Natural killer cell (primary cell): ENCODE data around the gene AKIRIN2. TPM values are rescaled to one million over a fixed set of nuclear protein-coding genes. Genes with fewer than 3 reads are reported as not detected.

Experiments
- ATAC-seq, 3 donors: fragments of 150-1000 bp in 2 of 3; fragments of 200-7000 bp in 1 of 3; cut with Tn5 transposase; 1 replicate in 1 of 3; 2 replicates in 2 of 3; pipeline ENCODE4 v1.10.0; 2021; ENCODE audit warnings: mild to moderate bottlenecking in 2 of 3, moderate library complexity in 2 of 3
- DNase-seq, 2 donors: peaks; one replicate each; pipeline versions ENCODE4 v3.0.0 to v3.0.0-alpha.2; 2013 to 2021; ENCODE audit warnings: mixed read lengths in 1 of 2
- H3K27ac ChIP-seq: one replicate; pipeline ENCODE4 v1.5.1; 2013; ENCODE audit warnings: mild to moderate bottlenecking, low read length
- H3K27me3 ChIP-seq: one replicate; pipeline ENCODE4 v1.6.1; 2013; ENCODE audit warnings: low read length; ENCODE audit not compliant: control insufficient read depth, insufficient read depth
- H3K36me3 ChIP-seq: one replicate; pipeline ENCODE4 v1.6.1; 2013; ENCODE audit warnings: low read length; ENCODE audit not compliant: control insufficient read depth, insufficient read depth
- H3K4me1 ChIP-seq: one replicate; pipeline ENCODE4 v1.6.1; 2013; ENCODE audit warnings: low read length; ENCODE audit not compliant: control insufficient read depth, insufficient read depth
- H3K4me3 ChIP-seq: one replicate; pipeline ENCODE4 v1.5.1; 2013; ENCODE audit warnings: low read length
- H3K9me3 ChIP-seq: one replicate; pipeline ENCODE4 v1.6.1; 2013; ENCODE audit warnings: low read length; ENCODE audit not compliant: control insufficient read depth, insufficient read depth
- H3K27ac Mint-ChIP-seq, 2 donors: one replicate each; pipeline ENCODE4 v1.8.0; 2022; ENCODE audit warnings: mild to moderate bottlenecking in 2 of 2, mixed read lengths in 2 of 2, moderate library complexity in 1 of 2
- H3K27me3 Mint-ChIP-seq, 2 donors: one replicate each; pipeline ENCODE4 v1.8.0; 2022; ENCODE audit warnings: low read depth in 2 of 2, mixed read lengths in 2 of 2
- H3K36me3 Mint-ChIP-seq: one replicate; pipeline ENCODE4 v1.8.0; 2022; ENCODE audit warnings: mixed read lengths
- H3K4me1 Mint-ChIP-seq, 2 donors: one replicate each; pipeline ENCODE4 v1.8.0; 2022; ENCODE audit warnings: mixed read lengths in 2 of 2
- H3K4me3 Mint-ChIP-seq: one replicate; pipeline ENCODE4 v1.8.0; 2022; ENCODE audit warnings: mild to moderate bottlenecking, moderate library complexity, mixed read lengths
- H3K9me3 Mint-ChIP-seq, 2 donors: one replicate each; pipeline ENCODE4 v1.8.0; 2022; ENCODE audit warnings: mixed read lengths in 2 of 2
- WGBS: methylation state at CpG from one replicate; pipeline ENCODE4 v1.1.7; 2013; ENCODE audit warnings: missing lambda C conversion rate; ENCODE audit not compliant: insufficient coverage; 5-methylcytosine and 5-hydroxymethylcytosine counted together
- intact Hi-C: fragments of 100-400 bp; cut with micrococcal nuclease; formaldehyde crosslinking; loops from one replicate; pipeline ENCODE4 v1.14.2; 2022
- total RNA-seq, 4 donors: library from RNA; stranded (reverse); fragments of 120-200 nt in 1 of 4; gene quantifications; one replicate each; pipeline versions ENCODE4 v1.2.3 to v1.2.4, GENCODE V29; 2013 to 2022
- TF ChIP-seq, protein P1 (sequence below): fragments of 200-600 bp; IDR thresholded peaks from one replicate; pipeline ENCODE4 v1.8.0; 2022; ENCODE audit warnings: antibody characterized with exemption

Gene AKIRIN2
- total RNA-seq, result 100 to 1,000 TPM; 102 to 156 (median 108) TPM
- 61.6 TPM for total RNA-seq (2013)

DNA sequence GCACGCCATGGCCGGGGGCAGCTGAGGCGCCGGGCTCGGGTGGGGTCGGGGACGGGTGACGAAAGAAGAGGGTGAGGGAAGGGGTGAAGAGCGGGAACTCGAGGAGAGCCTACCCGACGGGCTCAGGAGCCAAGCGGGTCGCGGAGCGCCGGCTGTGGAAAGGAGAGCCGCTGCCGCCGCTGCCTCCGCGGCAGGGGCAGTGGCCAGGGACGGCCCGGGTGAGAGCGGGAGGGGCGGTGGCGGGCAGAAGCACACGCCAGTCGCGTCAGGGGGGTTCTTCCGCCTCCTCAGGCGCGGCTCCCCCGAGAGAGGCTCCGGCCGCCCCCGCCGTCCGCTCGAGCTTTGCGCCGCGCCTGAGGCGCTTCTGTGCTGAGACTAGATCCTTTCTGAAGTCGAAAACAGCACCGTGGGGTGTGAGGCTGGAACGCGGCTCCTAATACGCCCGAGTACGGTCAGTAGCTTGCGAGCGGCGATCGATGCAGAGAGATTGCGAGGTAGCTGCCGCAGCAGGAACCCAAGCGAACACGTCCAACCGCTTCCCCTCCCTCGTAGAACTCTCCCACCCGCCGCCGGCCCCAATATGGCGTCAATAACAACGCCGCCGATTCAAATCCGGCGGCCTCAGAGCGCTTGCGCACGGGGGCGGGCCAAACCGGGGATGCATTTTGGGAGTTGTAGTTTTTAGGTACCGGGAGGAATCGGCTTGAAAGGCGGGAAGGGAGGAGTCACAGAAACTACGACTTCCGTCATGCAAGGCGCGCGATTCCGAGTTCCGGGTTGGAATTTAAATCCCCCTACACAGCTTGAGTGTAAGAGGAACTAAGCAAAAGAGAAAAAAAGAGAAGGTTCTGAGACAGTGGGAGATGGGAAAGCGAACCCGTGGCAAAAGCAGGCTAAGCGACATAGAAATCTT is at the start of gene AKIRIN2:
Gene AKIRIN2, minus strand, starts transcription at position 558 of the 913 bp plus-strand sequence. Its CDS starts 549 bp downstream, at position 9.
- peak within 1 kb of the TSS; percentile 99 for H3K4me3 Mint-ChIP-seq
- no peaks in the 10 kb centered on the region for H3K9me3 ChIP-seq
- peak; percentile 78 to 92 (median 83) for ATAC-seq
- intact Hi-C loops, result loop anchor here (1.0 to 10.0 kb wide), 6 partner anchors 40 to 1380 kb away; partner anchors contain the start of genes GJB7, ORC3, PNRC1 and SLC35A1
- peak within 1 kb of the TSS; percentile 94 to 98 for H3K27ac Mint-ChIP-seq
- TF ChIP-seq, protein P1, sequence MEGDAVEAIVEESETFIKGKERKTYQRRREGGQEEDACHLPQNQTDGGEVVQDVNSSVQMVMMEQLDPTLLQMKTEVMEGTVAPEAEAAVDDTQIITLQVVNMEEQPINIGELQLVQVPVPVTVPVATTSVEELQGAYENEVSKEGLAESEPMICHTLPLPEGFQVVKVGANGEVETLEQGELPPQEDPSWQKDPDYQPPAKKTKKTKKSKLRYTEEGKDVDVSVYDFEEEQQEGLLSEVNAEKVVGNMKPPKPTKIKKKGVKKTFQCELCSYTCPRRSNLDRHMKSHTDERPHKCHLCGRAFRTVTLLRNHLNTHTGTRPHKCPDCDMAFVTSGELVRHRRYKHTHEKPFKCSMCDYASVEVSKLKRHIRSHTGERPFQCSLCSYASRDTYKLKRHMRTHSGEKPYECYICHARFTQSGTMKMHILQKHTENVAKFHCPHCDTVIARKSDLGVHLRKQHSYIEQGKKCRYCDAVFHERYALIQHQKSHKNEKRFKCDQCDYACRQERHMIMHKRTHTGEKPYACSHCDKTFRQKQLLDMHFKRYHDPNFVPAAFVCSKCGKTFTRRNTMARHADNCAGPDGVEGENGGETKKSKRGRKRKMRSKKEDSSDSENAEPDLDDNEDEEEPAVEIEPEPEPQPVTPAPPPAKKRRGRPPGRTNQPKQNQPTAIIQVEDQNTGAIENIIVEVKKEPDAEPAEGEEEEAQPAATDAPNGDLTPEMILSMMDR, result no peak
- H3K27ac ChIP-seq, result peak within 1 kb of the TSS; percentile 97
- H3K27me3 ChIP-seq, result no peaks in the 10 kb centered on the region
- no peaks in the 10 kb centered on the region for H3K4me1 ChIP-seq
- no peaks in the 10 kb centered on the region for H3K9me3 Mint-ChIP-seq
- peak within 1 kb of the TSS; percentile 87 for H3K4me3 ChIP-seq
- peaks cover 51 to 54% of the 10 kb centered on the region in 2 donors for H3K4me1 Mint-ChIP-seq
- WGBS, result 0% methylated on average over 81 of the region's 88 CpGs
- H3K36me3 ChIP-seq, result no peaks in the 10 kb centered on the region
- no peaks in the 10 kb centered on the region for H3K36me3 Mint-ChIP-seq
- no peaks in the 10 kb centered on the region for H3K27me3 Mint-ChIP-seq
- peak; percentile 97 to 99 for DNase-seq

DNA sequence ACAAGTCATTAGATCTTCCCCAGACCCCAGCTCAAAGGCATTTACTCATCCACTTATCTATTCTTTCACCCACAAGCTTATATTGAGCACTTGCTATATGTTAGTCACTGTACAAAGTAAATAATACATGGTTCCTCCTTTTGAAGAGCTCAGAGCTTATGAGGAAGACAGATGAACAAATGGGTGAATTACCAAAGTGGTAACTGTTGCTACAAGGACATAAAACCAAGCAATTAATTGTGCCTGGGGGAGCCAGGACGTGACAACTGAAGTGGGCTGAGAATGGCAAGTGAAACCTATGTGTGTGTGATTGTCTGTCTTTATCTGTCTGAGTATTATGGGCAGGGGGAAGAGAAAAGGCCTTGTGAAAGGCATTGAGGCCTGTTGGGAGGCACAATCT is 45.6 kb upstream of the AKIRIN2 start:
- Histone ChIP-seq H3K27me3 (no peaks in the 10 kb centered on the region), H3K36me3 (no peaks in the 10 kb centered on the region), H3K4me1 (no peaks in the 10 kb centered on the region), H3K4me3 (no peak overlapping the region), H3K9me3 (no peaks in the 10 kb centered on the region), H3K27ac (no peak overlapping the region)
- ATAC-seq (no peak), DNase-seq (no peak)
- TF ChIP-seq, protein P1, result no peak
- Mint-ChIP-seq H3K4me1 (peaks cover 0 to 10% of the 10 kb centered on the region in 2 donors), H3K4me3 (no peak overlapping the region), H3K27ac (no peak overlapping the region), H3K9me3 (no peaks in the 10 kb centered on the region), H3K36me3 (no peaks in the 10 kb centered on the region), H3K27me3 (peaks cover 0 to 2% of the 10 kb centered on the region in 2 donors)
- WGBS, result 46% methylated on average over 1 of the region's 1 CpG
- intact Hi-C loops, result no loop called here

DNA sequence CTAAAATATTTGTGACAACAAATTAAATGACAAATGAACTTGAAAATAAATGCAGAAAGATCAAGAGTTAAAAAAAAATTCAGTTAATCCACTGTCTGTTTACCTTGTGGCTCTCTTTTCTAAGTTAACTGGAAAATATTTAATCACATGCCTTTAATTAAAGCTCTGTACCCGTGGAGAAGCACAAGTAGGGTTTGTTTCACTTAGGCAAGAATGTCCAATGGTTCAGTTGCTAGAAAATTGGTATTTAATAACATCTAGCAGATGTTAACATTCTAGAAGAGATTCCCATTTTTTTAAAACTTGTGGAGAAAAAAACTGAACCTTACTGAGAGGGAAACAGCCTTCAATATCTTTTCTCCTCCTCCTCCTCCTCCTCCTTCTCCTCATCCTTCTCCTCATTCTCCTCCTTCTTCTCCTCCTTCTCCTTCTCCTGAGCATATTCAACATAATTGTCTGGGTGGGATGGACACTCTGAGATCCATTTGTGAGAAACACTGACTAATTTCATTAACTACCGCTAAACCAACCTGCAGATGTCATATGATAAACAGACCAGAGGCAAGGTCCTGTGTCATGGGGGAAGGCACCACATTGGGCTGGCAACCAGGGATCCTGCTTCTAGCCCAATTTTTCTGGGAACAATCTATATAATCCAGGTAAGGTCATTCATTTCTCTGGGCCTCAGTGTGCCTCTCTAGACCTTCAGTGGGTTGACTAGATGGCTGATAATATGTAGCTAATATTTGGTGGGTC is 44.1 kb upstream of the AKIRIN2 start:
- Mint-ChIP-seq H3K27me3 (peaks cover 0 to 2% of the 10 kb centered on the region in 2 donors), H3K36me3 (no peaks in the 10 kb centered on the region), H3K9me3 (no peaks in the 10 kb centered on the region), H3K27ac (no peak overlapping the region), H3K4me1 (peaks cover 0 to 21% of the 10 kb centered on the region in 2 donors), H3K4me3 (no peak overlapping the region)
- H3K27ac ChIP-seq, result no peak overlapping the region
- DNase-seq (no peak), ATAC-seq (no peak)
- peaks cover 8% of the 10 kb centered on the region for H3K4me1 ChIP-seq
- no peak overlapping the region for H3K4me3 ChIP-seq
- 100% methylated on average over 2 of the region's 2 CpGs for WGBS
- intact Hi-C loops, result no loop called here
- H3K27me3 ChIP-seq, result no peaks in the 10 kb centered on the region
- H3K36me3 ChIP-seq, result no peaks in the 10 kb centered on the region
- TF ChIP-seq, protein P1, result no peak
- H3K9me3 ChIP-seq, result no peaks in the 10 kb centered on the region
